PC-9 (cell line): ENCODE measurements around the gene RALGAPA2.

Experiments
- CTCF ChIP-seq: fragments of 200-600 bp; sonication (generic); conservative IDR thresholded peaks from 2 replicates; pipeline ENCODE4 v1.6.1; 2017; ENCODE audit warnings: mixed run types, antibody characterized with exemption, mild to moderate bottlenecking, moderate library complexity
- EZH2 ChIP-seq: fragments of 200-600 bp; sonication (generic); IDR thresholded peaks from 2 replicates; pipeline ENCODE4 v1.8.0; 2017; ENCODE audit warnings: antibody characterized with exemption, low read depth

- TF ChIP-seq CTCF (no peak), EZH2 (no peak)
Measured at GRCh38 chr20:20369250-20370093, 343.0 kb downstream of the RALGAPA2 start.
